DMS114 treated with DMSO at 0.1 percent for 48 hours (cell line): ENCODE data around the gene AUTS2.

Experiments
- DNase-seq: peaks from one replicate; lab custom pipeline; 2025; ENCODE audit not compliant: unreplicated experiment; lab: John Stamatoyannopoulos, UW

Gene AUTS2

GRCh38 chr7:69879989-69880388 is 281.7 kb downstream of the AUTS2 start:
- no peak for DNase-seq

GRCh38 chr7:69880840-69881239 is 282.6 kb downstream of the AUTS2 start:
- DNase-seq: no peak

- DNase-seq: no peak
Measured at GRCh38 chr7:69882269-69882668, 284.0 kb downstream of the AUTS2 start.

GRCh38 chr7:69883399-69883891 is 285.2 kb downstream of the AUTS2 start:
- no peak for DNase-seq

GRCh38 chr7:69885431-69885830 is 287.2 kb downstream of the AUTS2 start:
- no peak for DNase-seq

GRCh38 chr7:69889338-69889975 is 291.2 kb downstream of the AUTS2 start:
- no peak for DNase-seq

- no peak for DNase-seq
Measured at GRCh38 chr7:69889976-69890351, 291.7 kb downstream of the AUTS2 start.

GRCh38 chr7:69892790-69893189 is 294.5 kb downstream of the AUTS2 start:
- no peak for DNase-seq

GRCh38 chr7:69893906-69894305 is 295.6 kb downstream of the AUTS2 start:
- no peak for DNase-seq

GRCh38 chr7:69895446-69895845 is 297.2 kb downstream of the AUTS2 start:
- no peak for DNase-seq

GRCh38 chr7:69896121-69896520 is 297.8 kb downstream of the AUTS2 start:
- DNase-seq: no peak

GRCh38 chr7:69898189-69898588 is 299.9 kb downstream of the AUTS2 start:
- DNase-seq: no peak

- DNase-seq: no peak
Measured at GRCh38 chr7:69903410-69903809, 305.1 kb downstream of the AUTS2 start.

- DNase-seq: no peak
Measured at GRCh38 chr7:69906283-69906995, 308.2 kb downstream of the AUTS2 start.

GRCh38 chr7:69907720-69908119 is 309.4 kb downstream of the AUTS2 start:
- DNase-seq: no peak

- no peak for DNase-seq
Measured at GRCh38 chr7:69908454-69908853, 310.2 kb downstream of the AUTS2 start.

GRCh38 chr7:69910150-69910549 is 311.9 kb downstream of the AUTS2 start:
- no peak for DNase-seq

GRCh38 chr7:69911337-69911736 is 313.1 kb downstream of the AUTS2 start:
- no peak for DNase-seq

- DNase-seq: no peak
Measured at GRCh38 chr7:69912141-69912540, 313.9 kb downstream of the AUTS2 start.

- DNase-seq: no peak
Measured at GRCh38 chr7:69912846-69913245, 314.6 kb downstream of the AUTS2 start.

- no peak for DNase-seq
Measured at GRCh38 chr7:69919426-69920111, 321.3 kb downstream of the AUTS2 start.

GRCh38 chr7:69920797-69921196 is 322.5 kb downstream of the AUTS2 start:
- DNase-seq: no peak
